Upper lobe of left lung (tissue), 4 donors: ENCODE measurements around the gene KCNK15.

Source experiments
- EP300 ChIP-seq, 4 donors: sonication (generic); formaldehyde crosslinking; IDR thresholded peaks; one replicate each; pipeline ENCODE4 v1.5.1; 2017; ENCODE audit warnings: antibody characterized with exemption in 4 of 4, control low read depth in 2 of 4
- POLR2AphosphoS5 ChIP-seq, 2 donors: sonication (generic); formaldehyde crosslinking; IDR thresholded peaks; one replicate each; pipeline ENCODE4 v1.5.1; 2017; ENCODE audit warnings: antibody characterized with exemption in 2 of 2

DNA sequence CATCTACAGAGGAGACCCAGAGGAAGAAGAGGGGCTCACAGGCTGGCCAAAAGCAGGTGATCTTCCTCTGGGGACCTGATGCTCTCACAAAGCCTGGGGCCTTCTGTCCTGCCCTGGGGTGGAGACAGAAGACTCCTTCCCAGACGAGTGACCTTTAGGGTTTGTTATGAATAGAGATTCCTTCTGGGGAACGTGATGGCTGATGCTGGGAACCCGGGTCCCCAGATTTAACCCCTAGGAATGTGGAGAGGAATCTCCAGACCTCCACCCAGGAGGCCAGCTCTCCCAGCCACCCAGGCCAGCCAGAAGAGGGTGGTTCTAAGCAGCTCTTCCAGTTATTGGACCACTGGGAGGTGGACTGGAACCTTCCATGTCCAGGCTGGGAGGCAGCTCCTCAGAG lies 47.3 kb upstream of the KCNK15 start:
- TF ChIP-seq EP300 (IDR thresholded peaks at IDR 0.05) (no peak), POLR2AphosphoS5 (IDR thresholded peaks at IDR 0.05) (no peak)
